Measurements from ENCODE around the gene TXNL4B. TPM values are rescaled to one million over a fixed set of nuclear protein-coding genes. Genes with fewer than 3 reads are reported as not detected.

The TXNL4B gene
- total and polyA plus RNA-seq, 12 donors = 3.8 to 18.3 (median 10.0) TPM

DNA sequence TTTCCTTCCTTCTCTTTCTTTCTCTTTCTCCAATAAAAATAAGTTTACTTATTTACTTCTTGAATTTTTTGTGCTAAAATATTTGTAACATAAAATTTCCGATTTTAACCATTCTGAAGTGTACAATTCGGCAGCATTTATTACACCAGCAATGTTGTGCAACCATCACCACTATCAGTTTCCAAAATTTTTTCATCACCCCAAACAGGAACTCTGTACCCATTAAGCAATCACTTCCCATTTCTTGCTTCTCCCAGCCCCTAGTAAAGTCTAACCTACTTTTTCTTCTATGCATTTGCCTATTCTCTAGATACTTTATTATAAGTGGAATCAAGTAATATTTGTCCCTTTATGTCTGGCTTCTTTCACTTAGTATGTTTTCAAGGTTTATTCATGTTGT is 41.6 kb downstream of the TXNL4B start:
- TF ChIP-seq, protein P1, sequence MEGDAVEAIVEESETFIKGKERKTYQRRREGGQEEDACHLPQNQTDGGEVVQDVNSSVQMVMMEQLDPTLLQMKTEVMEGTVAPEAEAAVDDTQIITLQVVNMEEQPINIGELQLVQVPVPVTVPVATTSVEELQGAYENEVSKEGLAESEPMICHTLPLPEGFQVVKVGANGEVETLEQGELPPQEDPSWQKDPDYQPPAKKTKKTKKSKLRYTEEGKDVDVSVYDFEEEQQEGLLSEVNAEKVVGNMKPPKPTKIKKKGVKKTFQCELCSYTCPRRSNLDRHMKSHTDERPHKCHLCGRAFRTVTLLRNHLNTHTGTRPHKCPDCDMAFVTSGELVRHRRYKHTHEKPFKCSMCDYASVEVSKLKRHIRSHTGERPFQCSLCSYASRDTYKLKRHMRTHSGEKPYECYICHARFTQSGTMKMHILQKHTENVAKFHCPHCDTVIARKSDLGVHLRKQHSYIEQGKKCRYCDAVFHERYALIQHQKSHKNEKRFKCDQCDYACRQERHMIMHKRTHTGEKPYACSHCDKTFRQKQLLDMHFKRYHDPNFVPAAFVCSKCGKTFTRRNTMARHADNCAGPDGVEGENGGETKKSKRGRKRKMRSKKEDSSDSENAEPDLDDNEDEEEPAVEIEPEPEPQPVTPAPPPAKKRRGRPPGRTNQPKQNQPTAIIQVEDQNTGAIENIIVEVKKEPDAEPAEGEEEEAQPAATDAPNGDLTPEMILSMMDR (IDR thresholded peaks at IDR 0.05) = no peak
- TF ChIP-seq POLR2A (IDR thresholded peaks at IDR 0.05) = no peak
- no peak for DNase-seq
- H3K4me3 ChIP-seq = no peak overlapping the region
- intact Hi-C loops (cut with DNase I) = no loop called here
- WGBS, 4 donors = 59 to 77% (median 63%) methylated on average over 2 of the region's 2 CpGs
- H3K36me3 ChIP-seq (replicated peaks in 1 of 2) = no peaks in the 10 kb centered on the region
- H3K27me3 ChIP-seq = no peaks in the 10 kb centered on the region
- no peaks in the 10 kb centered on the region for H3K4me1 ChIP-seq (replicated peaks in 1 of 2)
- H3K9me3 ChIP-seq (replicated peaks in 1 of 3) = no peaks in the 10 kb centered on the region
- no peak overlapping the region for H3K27ac ChIP-seq

DNA sequence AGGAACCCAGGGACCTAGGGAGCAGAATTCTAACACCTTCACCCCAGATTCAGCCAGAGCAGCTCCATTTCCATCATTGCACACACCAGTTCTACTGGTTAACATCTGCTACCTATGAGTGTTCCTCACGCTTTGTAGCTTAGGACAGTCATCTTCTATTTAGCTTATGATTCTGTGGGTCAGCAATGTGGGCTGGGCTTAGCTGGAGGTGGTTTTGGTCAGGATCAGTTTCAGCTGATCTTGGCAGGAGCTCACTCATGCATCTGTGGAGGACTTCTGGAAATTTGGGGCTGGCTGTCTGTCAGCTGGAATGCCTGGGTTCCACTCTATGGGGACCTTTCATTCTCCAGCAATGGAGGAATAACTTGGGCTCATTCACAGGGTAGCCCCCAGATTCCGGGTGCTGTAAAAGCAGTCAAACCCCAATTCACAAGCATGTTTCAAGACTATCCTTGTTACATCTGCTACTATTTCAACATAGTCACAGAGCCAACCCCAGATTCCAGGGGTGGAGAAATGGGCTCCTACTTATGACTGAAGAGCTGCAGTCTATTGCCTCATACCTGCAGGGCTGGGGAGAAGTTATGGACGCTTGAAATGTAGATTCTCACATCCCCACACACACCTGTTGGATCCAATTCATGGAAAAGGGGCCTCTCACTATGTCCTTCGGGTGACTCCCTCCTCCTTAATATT is 42.5 kb downstream of the TXNL4B start:
- Histone ChIP-seq H3K4me3 (no peak overlapping the region), H3K36me3 (replicated peaks in 1 of 2) (no peaks in the 10 kb centered on the region), H3K27me3 (no peaks in the 10 kb centered on the region), H3K9me3 (replicated peaks in 1 of 3) (no peaks in the 10 kb centered on the region), H3K27ac (no peak overlapping the region), H3K4me1 (replicated peaks in 1 of 2) (no peaks in the 10 kb centered on the region)
- WGBS, 4 donors = 75 to 83% (median 75%) methylated on average over 4 of the region's 4 CpGs
- intact Hi-C loops (cut with DNase I) = no loop called here
- no peak for DNase-seq
- no peak for TF ChIP-seq POLR2A (IDR thresholded peaks at IDR 0.05)
- TF ChIP-seq, protein P1 (IDR thresholded peaks at IDR 0.05) = no peak

DNA sequence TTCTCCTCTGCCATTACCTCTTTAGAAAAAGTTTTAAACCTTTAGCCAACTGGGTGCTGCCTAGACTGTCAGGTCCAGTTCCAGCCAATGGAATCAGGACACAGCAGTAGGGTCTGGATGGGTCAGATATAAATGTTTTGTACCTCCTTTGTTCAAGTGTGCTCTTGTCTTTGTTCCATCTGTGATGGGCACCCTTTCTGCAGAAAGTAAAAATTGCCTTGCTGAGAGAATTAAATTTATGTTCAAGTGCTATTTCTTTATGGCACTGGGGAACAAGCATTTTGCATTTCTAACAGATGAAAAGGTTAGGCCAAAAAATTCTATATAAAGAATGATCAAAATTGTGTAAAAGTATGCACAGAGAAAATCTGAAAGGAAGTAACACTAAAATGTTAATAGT is 44.3 kb downstream of the TXNL4B start:
- intact Hi-C loops (cut with DNase I) = no loop called here
- no peak for DNase-seq
- no peak for TF ChIP-seq POLR2A (IDR thresholded peaks at IDR 0.05)
- TF ChIP-seq, protein P1 (IDR thresholded peaks at IDR 0.05) = no peak
- Histone ChIP-seq H3K27me3 (no peaks in the 10 kb centered on the region), H3K27ac (no peak overlapping the region), H3K36me3 (replicated peaks in 1 of 2) (no peaks in the 10 kb centered on the region), H3K9me3 (replicated peaks in 1 of 3) (no peaks in the 10 kb centered on the region), H3K4me3 (no peak overlapping the region), H3K4me1 (replicated peaks in 1 of 2) (no peaks in the 10 kb centered on the region)

DNA sequence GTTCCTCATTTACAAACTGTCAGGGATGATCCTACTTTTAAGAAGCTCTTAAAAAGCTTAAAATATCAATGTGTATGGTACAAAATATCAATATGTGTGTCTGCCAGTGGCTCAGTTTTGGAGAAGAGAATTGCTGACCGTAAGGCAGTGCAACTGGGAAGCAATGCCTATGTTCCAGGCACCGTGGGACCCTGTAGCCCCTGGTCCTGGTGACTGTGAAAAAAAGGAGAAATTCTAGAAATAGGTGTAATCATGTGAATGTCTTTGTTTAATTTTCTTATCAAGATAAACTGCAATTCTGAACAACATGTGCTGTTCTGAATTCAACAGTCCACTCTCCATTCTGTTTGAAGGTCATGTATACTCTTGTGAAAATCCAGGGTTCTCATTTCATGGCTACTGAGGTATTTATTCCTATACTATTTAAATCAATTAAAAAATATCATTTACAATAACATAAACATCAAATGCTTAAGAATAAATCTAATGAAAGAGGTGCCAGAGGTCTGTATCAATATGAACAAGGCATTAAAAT is 48.5 kb downstream of the TXNL4B start:
- H3K4me3 ChIP-seq = no peak overlapping the region
- WGBS, 4 donors = 63 to 95% (median 76%) methylated on average over 2 of the region's 2 CpGs
- TF ChIP-seq, protein P1 (IDR thresholded peaks at IDR 0.05) = no peak
- no peak for TF ChIP-seq POLR2A (IDR thresholded peaks at IDR 0.05)

More for the DNA sequence above, 48.5 kb downstream of the TXNL4B start:
- no peak for DNase-seq
- Histone ChIP-seq H3K4me1 (replicated peaks in 1 of 2) (no peaks in the 10 kb centered on the region), H3K27ac (no peak overlapping the region), H3K9me3 (replicated peaks in 1 of 3) (no peaks in the 10 kb centered on the region), H3K36me3 (replicated peaks in 1 of 2) (no peaks in the 10 kb centered on the region), H3K27me3 (no peaks in the 10 kb centered on the region)
- intact Hi-C loops (cut with DNase I) = no loop called here
